Glutamatergic neuron (in vitro differentiated cells): ENCODE data around the gene EME2. TPM values are rescaled to one million over a fixed set of nuclear protein-coding genes. Genes with fewer than 3 reads are reported as not detected.

Experiments
- DNase-seq: peaks from one replicate; pipeline ENCODE4 v3.0.0; 2022
- H3K27ac Mint-ChIP-seq: one replicate; pipeline ENCODE4 v1.8.0; 2020; ENCODE audit warnings: mild to moderate bottlenecking, mixed read lengths, inconsistent platforms; ENCODE audit not compliant: unreplicated experiment
- H3K27me3 Mint-ChIP-seq: one replicate; pipeline ENCODE4 v1.8.0; 2020; ENCODE audit warnings: mild to moderate bottlenecking, moderate library complexity, mixed read lengths, inconsistent platforms; ENCODE audit not compliant: unreplicated experiment
- H3K36me3 Mint-ChIP-seq: one replicate; pipeline ENCODE4 v1.8.0; 2020; ENCODE audit warnings: mild to moderate bottlenecking, mixed read lengths, inconsistent platforms; ENCODE audit not compliant: unreplicated experiment
- H3K4me1 Mint-ChIP-seq: one replicate; pipeline ENCODE4 v1.8.0; 2020; ENCODE audit warnings: mild to moderate bottlenecking, low read depth, mixed read lengths, inconsistent platforms; ENCODE audit not compliant: unreplicated experiment
- H3K4me3 Mint-ChIP-seq: one replicate; pipeline ENCODE4 v1.8.0; 2020; ENCODE audit warnings: mild to moderate bottlenecking, mixed read lengths, inconsistent platforms; ENCODE audit not compliant: unreplicated experiment
- H3K9me3 Mint-ChIP-seq: one replicate; pipeline ENCODE4 v1.8.0; 2020; ENCODE audit warnings: mild to moderate bottlenecking, moderate library complexity, mixed read lengths, inconsistent platforms; ENCODE audit not compliant: unreplicated experiment
- total RNA-seq: library from RNA; stranded (reverse); fragmentation: NEBNext Ultra II Directional; extraction: Animal tissue kit (Norgen Biotek cat#: 25700); gene quantifications from one replicate; pipeline ENCODE4 v1.2.1, GENCODE V29; 2021; ENCODE audit not compliant: unreplicated experiment
- TF ChIP-seq, protein P1 (sequence below): fragments of 200-600 bp; sonication (generic); IDR thresholded peaks from one replicate; pipeline ENCODE4 v1.5.0; 2021; ENCODE audit not compliant: partially characterized antibody, unreplicated experiment

Gene EME2
- total RNA-seq, 1 donor from 2014 or later: 68.7 TPM

DNA sequence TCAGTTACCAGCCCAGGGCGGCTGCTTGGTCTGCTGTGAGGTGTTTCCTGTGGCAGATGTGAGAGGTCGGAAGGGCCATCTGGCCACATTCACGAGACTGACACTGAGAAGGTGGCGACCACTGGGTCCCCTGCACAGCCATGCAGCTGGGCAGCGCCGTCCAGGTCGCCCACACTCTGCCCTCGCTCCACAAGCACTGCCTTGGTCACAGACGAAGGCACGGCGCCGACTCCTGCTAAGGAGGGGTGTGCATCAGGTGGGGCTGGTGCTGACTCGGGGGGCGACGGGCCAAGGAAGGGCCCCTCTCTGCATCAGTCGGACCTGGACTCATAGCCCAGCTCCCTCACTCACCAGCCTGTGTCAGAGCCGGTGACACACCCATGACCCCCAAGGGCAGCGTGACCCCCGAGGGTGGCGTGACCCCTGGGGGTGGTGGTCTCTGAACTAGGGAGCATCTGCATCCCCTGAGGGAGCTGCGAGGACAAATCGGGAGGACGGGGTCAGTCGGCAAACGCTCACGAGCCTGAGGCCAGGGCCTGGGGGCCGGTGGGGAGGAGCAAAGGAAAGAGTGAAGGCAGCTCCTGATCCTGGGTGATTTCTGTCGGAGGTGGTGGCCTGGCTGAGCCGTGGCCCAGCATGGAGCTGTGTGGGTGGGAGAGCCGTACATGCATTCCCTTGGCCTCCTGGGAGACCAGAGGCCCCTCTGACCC is 31.7 kb upstream of the EME2 start:
- peaks cover 7% of the 10 kb centered on the region for H3K36me3 Mint-ChIP-seq
- H3K9me3 Mint-ChIP-seq: peaks cover 3% of the 10 kb centered on the region
- no peak for DNase-seq
- H3K4me3 Mint-ChIP-seq: peak overlapping the region; percentile 56
- H3K4me1 Mint-ChIP-seq: no peaks in the 10 kb centered on the region
- no peak overlapping the region for H3K27ac Mint-ChIP-seq
- H3K27me3 Mint-ChIP-seq: peaks cover 6% of the 10 kb centered on the region
- TF ChIP-seq, protein P1, sequence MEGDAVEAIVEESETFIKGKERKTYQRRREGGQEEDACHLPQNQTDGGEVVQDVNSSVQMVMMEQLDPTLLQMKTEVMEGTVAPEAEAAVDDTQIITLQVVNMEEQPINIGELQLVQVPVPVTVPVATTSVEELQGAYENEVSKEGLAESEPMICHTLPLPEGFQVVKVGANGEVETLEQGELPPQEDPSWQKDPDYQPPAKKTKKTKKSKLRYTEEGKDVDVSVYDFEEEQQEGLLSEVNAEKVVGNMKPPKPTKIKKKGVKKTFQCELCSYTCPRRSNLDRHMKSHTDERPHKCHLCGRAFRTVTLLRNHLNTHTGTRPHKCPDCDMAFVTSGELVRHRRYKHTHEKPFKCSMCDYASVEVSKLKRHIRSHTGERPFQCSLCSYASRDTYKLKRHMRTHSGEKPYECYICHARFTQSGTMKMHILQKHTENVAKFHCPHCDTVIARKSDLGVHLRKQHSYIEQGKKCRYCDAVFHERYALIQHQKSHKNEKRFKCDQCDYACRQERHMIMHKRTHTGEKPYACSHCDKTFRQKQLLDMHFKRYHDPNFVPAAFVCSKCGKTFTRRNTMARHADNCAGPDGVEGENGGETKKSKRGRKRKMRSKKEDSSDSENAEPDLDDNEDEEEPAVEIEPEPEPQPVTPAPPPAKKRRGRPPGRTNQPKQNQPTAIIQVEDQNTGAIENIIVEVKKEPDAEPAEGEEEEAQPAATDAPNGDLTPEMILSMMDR: no peak

DNA sequence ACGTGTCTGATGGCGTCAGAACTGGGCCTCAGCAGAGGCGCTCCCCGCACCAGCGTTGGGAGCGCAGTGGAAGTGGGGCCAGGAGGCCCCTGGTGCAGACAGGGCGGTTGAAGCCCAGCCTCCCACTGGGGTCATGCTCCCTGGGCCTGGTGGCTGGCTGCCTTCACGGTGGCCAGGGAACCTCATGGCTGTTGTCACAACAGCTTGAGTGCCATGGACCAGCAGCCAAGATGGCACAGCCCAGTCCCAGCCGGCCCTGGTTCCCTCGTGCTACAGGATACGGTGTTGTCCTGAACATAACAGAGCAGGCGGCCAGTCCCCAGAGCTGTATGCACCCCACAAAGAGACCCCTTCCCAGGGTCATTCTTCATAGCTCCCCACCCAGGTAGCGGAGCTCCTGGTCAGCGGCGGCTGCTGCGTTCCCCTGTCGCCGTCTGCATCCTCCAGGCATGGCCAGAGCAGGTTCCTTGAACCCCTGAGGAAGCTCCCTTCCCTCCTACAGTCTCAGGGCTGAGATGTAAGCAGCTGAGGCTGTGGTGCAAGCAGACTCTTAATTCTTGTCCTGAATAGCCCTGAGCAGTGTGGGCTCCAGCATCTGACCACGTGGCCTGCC is 31.0 kb upstream of the EME2 start:
- TF ChIP-seq, protein P1: no peak
- Mint-ChIP-seq H3K9me3 (peaks cover 3% of the 10 kb centered on the region), H3K36me3 (peaks cover 7% of the 10 kb centered on the region), H3K4me3 (peak overlapping the region; percentile 56), H3K27me3 (peaks cover 6% of the 10 kb centered on the region), H3K4me1 (no peaks in the 10 kb centered on the region), H3K27ac (peak overlapping the region; percentile 52)
- peak; percentile 12 for DNase-seq

DNA sequence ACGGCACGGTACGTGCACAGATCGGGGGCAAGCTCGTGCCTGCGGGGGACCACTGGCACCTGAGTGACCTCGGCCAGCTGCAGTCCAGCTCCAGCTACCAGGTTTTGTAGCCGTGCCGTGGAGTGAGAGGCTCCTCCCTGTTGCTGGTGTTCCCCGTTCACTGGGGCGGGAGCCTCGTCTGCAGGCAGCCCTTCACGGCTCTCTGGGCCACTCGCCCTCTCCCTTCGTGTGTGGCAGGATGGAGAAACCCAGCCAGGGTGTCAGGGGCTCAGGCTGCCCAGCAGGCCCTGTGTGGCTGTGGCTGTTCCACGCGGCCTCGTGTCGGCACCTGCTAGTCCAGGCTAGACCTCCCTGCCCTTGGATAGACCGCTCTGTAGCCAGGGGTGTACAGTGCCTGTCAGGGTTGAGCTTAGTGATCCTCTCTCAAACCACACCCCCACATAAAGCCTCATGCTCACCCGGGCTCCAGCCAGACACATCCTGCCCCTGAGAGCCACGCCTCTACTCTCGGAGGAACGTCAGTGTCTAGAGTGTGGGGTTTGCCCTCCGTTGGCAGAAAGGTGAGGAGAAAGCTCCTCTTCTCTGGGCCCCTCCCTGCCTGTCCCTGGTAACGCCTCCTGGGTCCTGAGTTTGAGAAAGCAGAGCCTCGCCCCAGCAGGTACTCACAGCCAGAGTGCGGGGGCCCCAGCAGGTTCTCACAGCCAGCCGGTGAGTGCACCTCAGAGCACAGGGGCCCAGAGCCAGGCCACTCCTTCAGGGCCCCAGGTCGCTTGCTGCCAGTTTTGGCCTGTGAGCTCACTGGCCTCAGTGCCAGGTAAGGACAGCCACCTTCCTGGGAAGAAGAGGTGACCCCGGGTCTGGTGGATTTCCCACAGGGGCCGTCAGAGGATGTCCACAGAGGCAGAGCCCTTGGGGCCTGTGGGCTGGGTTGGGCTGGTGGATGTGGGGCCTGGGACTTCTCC is 29.0 kb upstream of the EME2 start:
- TF ChIP-seq, protein P1: no peak
- Mint-ChIP-seq H3K27ac (no peak overlapping the region), H3K9me3 (peaks cover 6% of the 10 kb centered on the region), H3K4me1 (no peaks in the 10 kb centered on the region), H3K27me3 (peaks cover 6% of the 10 kb centered on the region), H3K36me3 (peaks cover 7% of the 10 kb centered on the region), H3K4me3 (no peak overlapping the region)
- peak; percentile 16 for DNase-seq

DNA sequence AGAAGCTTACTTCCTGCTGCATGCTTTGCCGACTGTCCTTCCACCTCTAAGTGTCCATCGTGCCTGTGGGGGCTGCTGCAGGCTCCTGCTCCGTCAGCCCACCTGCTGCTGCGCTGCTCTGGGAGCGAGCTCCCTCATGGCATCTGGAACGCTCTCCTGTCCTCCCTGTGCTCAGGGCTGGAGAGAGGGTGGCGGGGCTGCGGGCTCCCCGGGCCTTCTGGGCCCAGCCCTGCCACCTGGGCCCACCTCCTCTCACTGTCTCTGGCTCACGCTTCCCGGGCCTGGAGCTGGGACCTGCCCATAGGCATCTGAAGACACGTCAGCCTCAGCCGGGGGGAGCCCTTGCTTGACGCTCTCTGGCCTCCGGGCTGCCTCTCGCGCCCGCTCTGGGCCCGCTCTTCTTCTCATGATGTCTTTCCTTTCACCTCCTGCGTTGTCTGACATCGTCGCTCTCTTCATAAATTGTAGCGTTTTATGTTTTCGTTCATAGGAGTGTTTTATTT is 28.2 kb upstream of the EME2 start:
- peak; percentile 21 for DNase-seq
- peaks cover 6% of the 10 kb centered on the region for H3K27me3 Mint-ChIP-seq
- no peak overlapping the region for H3K4me3 Mint-ChIP-seq
- peaks cover 7% of the 10 kb centered on the region for H3K36me3 Mint-ChIP-seq
- no peaks in the 10 kb centered on the region for H3K4me1 Mint-ChIP-seq
- TF ChIP-seq, protein P1: no peak
- H3K27ac Mint-ChIP-seq: no peak overlapping the region
- peaks cover 9% of the 10 kb centered on the region for H3K9me3 Mint-ChIP-seq
